Trophoblast cell (in vitro differentiated cells and primary cell): Measurements from ENCODE around the gene RBM38.
A peak's percentile ranks its signal among the peaks of the same experiment; 100 is the strongest.

ENCODE experiments used
- DNase-seq, 2 donors: peaks; one replicate each; pipeline ENCODE4 v3.0.0-alpha.2; 2016
- H2AFZ ChIP-seq: 2 replicates; pipeline ENCODE4 v1.6.1; 2013; ENCODE audit warnings: low read length, moderate library complexity, mild to moderate bottlenecking; ENCODE audit not compliant: insufficient read depth, poor library complexity
- H2AK5ac ChIP-seq: 2 replicates; pipeline ENCODE4 v1.6.1; 2013; ENCODE audit warnings: mild to moderate bottlenecking, low read length
- H2BK120ac ChIP-seq: 2 replicates; pipeline ENCODE4 v1.6.1; 2013; ENCODE audit warnings: low read length, mild to moderate bottlenecking, moderate library complexity; ENCODE audit not compliant: insufficient read depth, poor library complexity
- H2BK12ac ChIP-seq: 2 replicates; pipeline ENCODE4 v1.6.1; 2013; ENCODE audit warnings: mild to moderate bottlenecking, low read length, moderate library complexity
- H2BK5ac ChIP-seq: 2 replicates; pipeline ENCODE4 v1.6.1; 2013; ENCODE audit warnings: low read length, low read depth, moderate library complexity, mild to moderate bottlenecking; ENCODE audit not compliant: poor library complexity
- H3K14ac ChIP-seq: 2 replicates; pipeline ENCODE4 v1.6.1; 2013; ENCODE audit warnings: mild to moderate bottlenecking, low read length
- H3K18ac ChIP-seq: 2 replicates; pipeline ENCODE4 v1.6.1; 2013; ENCODE audit warnings: mild to moderate bottlenecking, low read length
- H3K23ac ChIP-seq: 2 replicates; pipeline ENCODE4 v1.6.1; 2013; ENCODE audit warnings: low read length
- H3K27ac ChIP-seq: 2 replicates; pipeline ENCODE4 v1.5.1; 2013; ENCODE audit warnings: low read depth, mild to moderate bottlenecking, inconsistent platforms, low read length, moderate library complexity
- H3K27me3 ChIP-seq: 2 replicates; pipeline ENCODE4 v1.6.1; 2013; ENCODE audit warnings: inconsistent platforms, mild to moderate bottlenecking, low read length, moderate library complexity; ENCODE audit not compliant: insufficient read depth
- H3K36me3 ChIP-seq, 2 experiments: 1 replicate in 1 of 2; 2 replicates in 1 of 2; pipeline ENCODE4 v1.6.1; 2013; ENCODE audit warnings: low read length in 2 of 2, mild to moderate bottlenecking in 2 of 2, moderate library complexity in 1 of 2; ENCODE audit not compliant: insufficient read depth in 2 of 2, control insufficient read depth in 1 of 2
- H3K4ac ChIP-seq: 2 replicates; pipeline ENCODE4 v1.6.1; 2013; ENCODE audit warnings: low read depth, mild to moderate bottlenecking, low read length, moderate library complexity
- H3K4me1 ChIP-seq, 2 experiments: 1 replicate in 1 of 2; 2 replicates in 1 of 2; pipeline ENCODE4 v1.6.1; 2013; ENCODE audit warnings: low read length in 2 of 2, mild to moderate bottlenecking in 2 of 2, moderate library complexity in 1 of 2; ENCODE audit not compliant: insufficient read depth in 2 of 2, control insufficient read depth in 1 of 2
- H3K4me2 ChIP-seq: 2 replicates; pipeline ENCODE4 v1.6.1; 2013; ENCODE audit warnings: inconsistent platforms, mild to moderate bottlenecking, low read length, moderate library complexity
- H3K4me3 ChIP-seq: 2 replicates; pipeline ENCODE4 v1.5.1; 2013; ENCODE audit warnings: mild to moderate bottlenecking, low read depth, low read length, inconsistent platforms
- H3K79me1 ChIP-seq: one replicate; pipeline ENCODE4 v1.6.1; 2013; ENCODE audit warnings: low read length
- H3K79me2 ChIP-seq: 2 replicates; pipeline ENCODE4 v1.6.1; 2013; ENCODE audit warnings: low read length, mild to moderate bottlenecking; ENCODE audit not compliant: control insufficient read depth, insufficient read depth, poor library complexity
- H3K9ac ChIP-seq: 2 replicates; pipeline ENCODE4 v1.6.1; 2013; ENCODE audit warnings: mild to moderate bottlenecking, low read length
- H3K9me3 ChIP-seq: 2 replicates; pipeline ENCODE4 v1.6.1; 2013; ENCODE audit warnings: low read depth, mild to moderate bottlenecking, control low read depth, inconsistent platforms, low read length; ENCODE audit not compliant: insufficient read depth
- H4K12ac ChIP-seq: 2 replicates; pipeline ENCODE4 v1.6.1; 2013; ENCODE audit warnings: low read depth, mild to moderate bottlenecking, low read length, moderate library complexity
- H4K8ac ChIP-seq: 2 replicates; pipeline ENCODE4 v1.6.1; 2013; ENCODE audit warnings: low read depth, mild to moderate bottlenecking, low read length, moderate library complexity
- H4K91ac ChIP-seq: one replicate; pipeline ENCODE4 v1.6.1; 2013; ENCODE audit warnings: low read depth, mild to moderate bottlenecking, low read length, moderate library complexity
- WGBS: extraction: QIAGEN DNeasy Blood & Tissue Kit; methylation state at CpG from one replicate; pipeline ENCODE4 v1.1.7; 2013; ENCODE audit warnings: missing lambda C conversion rate; ENCODE audit not compliant: insufficient read length, insufficient coverage; ENCODE audit errors: extremely low coverage; 5-methylcytosine and 5-hydroxymethylcytosine counted together

RBM38 gene

GRCh38 chr20:57361517-57361916, 29.7 kb upstream of the RBM38 start:
- no peaks in the 10 kb centered on the region for H3K79me1 ChIP-seq
- no peaks in the 10 kb centered on the region for H3K9me3 ChIP-seq
- no peaks in the 10 kb centered on the region for H3K79me2 ChIP-seq
- H2AK5ac ChIP-seq, result no peak overlapping the region
- H2BK12ac ChIP-seq, result no peak overlapping the region
- no peak overlapping the region for H3K4me2 ChIP-seq
- H3K9ac ChIP-seq, result no peak overlapping the region
- no peak overlapping the region for H3K4me3 ChIP-seq
- H2BK120ac ChIP-seq, result no peak overlapping the region
- H3K4ac ChIP-seq, result no peak overlapping the region
- no peak overlapping the region for H4K91ac ChIP-seq
- H3K4me1 ChIP-seq, result no peaks in the 10 kb centered on the region
- H4K8ac ChIP-seq, result no peak overlapping the region
- no peak overlapping the region for H3K14ac ChIP-seq
- no peak overlapping the region for H2AFZ ChIP-seq
- no peak overlapping the region for H2BK5ac ChIP-seq
- H3K18ac ChIP-seq, result no peak overlapping the region
- peaks cover 24 to 28% of the 10 kb centered on the region in 2 experiments for H3K36me3 ChIP-seq
- 100% methylated on average over 2 of the region's 6 CpGs for WGBS
- DNase-seq, result peak; percentile 16 to 22
- no peak overlapping the region for H3K27ac ChIP-seq
- H3K27me3 ChIP-seq, result no peaks in the 10 kb centered on the region
- H4K12ac ChIP-seq, result no peak overlapping the region
- H3K23ac ChIP-seq, result no peak overlapping the region

GRCh38 chr20:57364451-57364850, 26.7 kb upstream of the RBM38 start:
- Histone ChIP-seq H3K79me2 (no peaks in the 10 kb centered on the region), H3K4me2 (no peak overlapping the region), H3K14ac (no peak overlapping the region), H2BK12ac (no peak overlapping the region), H3K4ac (no peak overlapping the region), H3K4me1 (no peaks in the 10 kb centered on the region), H3K79me1 (no peaks in the 10 kb centered on the region), H2BK120ac (no peak overlapping the region), H3K36me3 (peaks cover 29 to 43% of the 10 kb centered on the region in 2 experiments), H3K9ac (no peak overlapping the region), H3K4me3 (no peak overlapping the region), H3K9me3 (no peaks in the 10 kb centered on the region), H2AFZ (no peak overlapping the region), H2AK5ac (no peak overlapping the region), H4K8ac (no peak overlapping the region), H2BK5ac (no peak overlapping the region), H3K27ac (no peak overlapping the region), H3K23ac (no peak overlapping the region), H4K91ac (no peak overlapping the region), H4K12ac (no peak overlapping the region), H3K18ac (no peak overlapping the region), H3K27me3 (no peaks in the 10 kb centered on the region)
- DNase-seq, result no peak

- no peak overlapping the region for H2BK5ac ChIP-seq
- no peak overlapping the region for H3K18ac ChIP-seq
- H3K4me3 ChIP-seq, result no peak overlapping the region
- no peak for DNase-seq
- no peak overlapping the region for H3K27ac ChIP-seq
- H3K4me2 ChIP-seq, result no peak overlapping the region
- no peak overlapping the region for H3K4ac ChIP-seq
- H3K79me2 ChIP-seq, result no peaks in the 10 kb centered on the region
- H2BK120ac ChIP-seq, result no peak overlapping the region
- no peak overlapping the region for H3K23ac ChIP-seq
- H3K36me3 ChIP-seq, result peaks cover 48 to 79% of the 10 kb centered on the region in 2 experiments
- H3K27me3 ChIP-seq, result no peaks in the 10 kb centered on the region
- no peak overlapping the region for H2AFZ ChIP-seq
- H4K12ac ChIP-seq, result no peak overlapping the region
- no peak overlapping the region for H2AK5ac ChIP-seq
- H2BK12ac ChIP-seq, result no peak overlapping the region
- peaks cover 2% of the 10 kb centered on the region for H3K9me3 ChIP-seq
- no peak overlapping the region for H3K9ac ChIP-seq
- H3K79me1 ChIP-seq, result no peaks in the 10 kb centered on the region
- H4K8ac ChIP-seq, result no peak overlapping the region
- H3K4me1 ChIP-seq, result no peaks in the 10 kb centered on the region
- H3K14ac ChIP-seq, result no peak overlapping the region
- WGBS, result no CpG with 5 or more reads among the region's 3 CpGs
- H4K91ac ChIP-seq, result no peak overlapping the region
Measured at GRCh38 chr20:57369596-57369995, 21.6 kb upstream of the RBM38 start.

GRCh38 chr20:57370316-57370715, 20.9 kb upstream of the RBM38 start:
- no peak overlapping the region for H2BK120ac ChIP-seq
- H2AFZ ChIP-seq, result no peak overlapping the region
- DNase-seq, result no peak
- H2BK5ac ChIP-seq, result no peak overlapping the region
- H2AK5ac ChIP-seq, result no peak overlapping the region
- H4K91ac ChIP-seq, result no peak overlapping the region
- no peak overlapping the region for H2BK12ac ChIP-seq
- no peak overlapping the region for H3K27ac ChIP-seq
- no peaks in the 10 kb centered on the region for H3K27me3 ChIP-seq
- H3K18ac ChIP-seq, result no peak overlapping the region
- no peak overlapping the region for H4K8ac ChIP-seq
- no peaks in the 10 kb centered on the region for H3K4me1 ChIP-seq
- H3K4me3 ChIP-seq, result no peak overlapping the region
- H3K9me3 ChIP-seq, result peaks cover 2% of the 10 kb centered on the region
- peaks cover 56 to 85% of the 10 kb centered on the region in 2 experiments for H3K36me3 ChIP-seq
- no peak overlapping the region for H4K12ac ChIP-seq
- no CpG with 5 or more reads among the region's 9 CpGs for WGBS
- H3K9ac ChIP-seq, result no peak overlapping the region
- no peak overlapping the region for H3K23ac ChIP-seq
- no peak overlapping the region for H3K4ac ChIP-seq
- H3K79me1 ChIP-seq, result no peaks in the 10 kb centered on the region
- no peak overlapping the region for H3K14ac ChIP-seq
- H3K79me2 ChIP-seq, result no peaks in the 10 kb centered on the region
- no peak overlapping the region for H3K4me2 ChIP-seq
